IMR-90 (cell line): ENCODE data around the gene CLEC14A. TPM values are rescaled to one million over a fixed set of nuclear protein-coding genes. Genes with fewer than 3 reads are reported as not detected.

Experiments
- ATAC-seq: fragments of 200-7000 bp; cut with Tn5 transposase; 2 replicates; pipeline ENCODE4 v1.9.1; 2020; ENCODE audit warnings: low read depth, mild to moderate bottlenecking, moderate library complexity
- BruUV-seq: library from RNA; stranded (reverse); fragments of 400-500 nt; replicated peaks from 2 replicates; lab custom pipeline; 2021; lab: Mats Ljungman, UMichigan
- CTCF ChIA-PET: fragments of 300-600 bp; formaldehyde crosslinking; extraction: SDS; loops from one replicate; lab custom pipeline; 2021; ENCODE audit warnings: antibody characterized with exemption; lab: Yijun Ruan, JAX
- POLR2A ChIA-PET: fragments of 300-600 bp; sonication (Branson Sonifier 250); formaldehyde crosslinking; loops from one replicate; lab custom pipeline; 2022; ENCODE audit warnings: antibody characterized with exemption; ENCODE audit not compliant: unreplicated experiment; lab: Charles Lee
- DNase-seq: peaks from one replicate; pipeline ENCODE4 v3.0.0; 2013
- H2AFZ ChIP-seq: replicated peaks from 2 replicates; pipeline ENCODE3; 2013; ENCODE audit warnings: low read length, mild to moderate bottlenecking; ENCODE audit not compliant: poor library complexity
- H2AK5ac ChIP-seq: 2 replicates; pipeline ENCODE4 v1.6.1; 2013; ENCODE audit warnings: low read depth, low read length, inconsistent platforms
- H2AK9ac ChIP-seq: replicated peaks from 2 replicates; pipeline ENCODE3; 2013; ENCODE audit warnings: mild to moderate bottlenecking, low read depth, low read length, moderate library complexity; ENCODE audit not compliant: poor library complexity
- H2BK120ac ChIP-seq: 2 replicates; pipeline ENCODE4 v1.6.1; 2013; ENCODE audit warnings: low read depth, low read length, inconsistent platforms
- H2BK15ac ChIP-seq: 3 replicates; pipeline ENCODE4 v1.6.1; 2013; ENCODE audit warnings: low read depth, low read length, inconsistent platforms
- H2BK20ac ChIP-seq: 2 replicates; pipeline ENCODE4 v1.6.1; 2013; ENCODE audit warnings: low read depth, mild to moderate bottlenecking, inconsistent platforms, low read length, moderate library complexity
- H2BK5ac ChIP-seq: 2 replicates; pipeline ENCODE4 v1.6.1; 2013; ENCODE audit warnings: mild to moderate bottlenecking, low read depth, low read length, inconsistent platforms; ENCODE audit not compliant: poor library complexity, severe bottlenecking
- H3K14ac ChIP-seq: replicated peaks from 2 replicates; pipeline ENCODE4 v1.6.1; 2013; ENCODE audit warnings: low read depth, low read length, inconsistent platforms
- H3K18ac ChIP-seq: 2 replicates; pipeline ENCODE4 v1.6.1; 2013; ENCODE audit warnings: low read depth, low read length, control low read depth
- H3K23ac ChIP-seq: 2 replicates; pipeline ENCODE4 v1.6.1; 2013; ENCODE audit warnings: low read depth, low read length, inconsistent platforms
- H3K27ac ChIP-seq: 2 replicates; pipeline ENCODE4 v1.5.1; 2013; ENCODE audit warnings: mild to moderate bottlenecking, control low read depth, low read length; ENCODE audit not compliant: insufficient read depth
- H3K27me3 ChIP-seq: 2 replicates; pipeline ENCODE4 v1.6.1; 2013; ENCODE audit warnings: low read length; ENCODE audit not compliant: control insufficient read depth, insufficient read depth
- H3K36me3 ChIP-seq: 2 replicates; pipeline ENCODE4 v1.6.1; 2013; ENCODE audit warnings: low read length, mixed read lengths; ENCODE audit not compliant: control insufficient read depth, insufficient read depth
- H3K4ac ChIP-seq: 2 replicates; pipeline ENCODE4 v1.6.1; 2013; ENCODE audit warnings: low read depth, low read length, inconsistent platforms
- H3K4me1 ChIP-seq: 2 replicates; pipeline ENCODE4 v1.6.1; 2013; ENCODE audit warnings: low read length, mixed read lengths; ENCODE audit not compliant: control insufficient read depth, insufficient read depth
- H3K4me2 ChIP-seq: 2 replicates; pipeline ENCODE4 v1.6.1; 2013; ENCODE audit warnings: low read depth, mild to moderate bottlenecking, control low read depth, low read length, moderate library complexity
- H3K4me3 ChIP-seq: 2 replicates; pipeline ENCODE4 v1.5.1; 2013; ENCODE audit warnings: low read depth, mild to moderate bottlenecking, control low read depth, low read length, moderate library complexity; ENCODE audit not compliant: insufficient read depth
- H3K56ac ChIP-seq: 2 replicates; pipeline ENCODE4 v1.6.1; 2013; ENCODE audit warnings: low read length, inconsistent platforms; ENCODE audit not compliant: insufficient read depth; ENCODE audit errors: extremely low read depth
- H3K79me1 ChIP-seq, 2 experiments: 2 replicates each; pipeline ENCODE4 v1.6.1; 2013; ENCODE audit warnings: low read length in 2 of 2, inconsistent platforms in 1 of 2, low read depth in 1 of 2
- H3K9ac ChIP-seq: 2 replicates; pipeline ENCODE4 v1.6.1; 2013; ENCODE audit warnings: low read depth, low read length, control low read depth
- H3K9me1 ChIP-seq: 2 replicates; pipeline ENCODE4 v1.6.1; 2013; ENCODE audit warnings: low read length, inconsistent platforms; ENCODE audit not compliant: insufficient read depth
- H3K9me3 ChIP-seq: 2 replicates; pipeline ENCODE4 v1.6.1; 2013; ENCODE audit warnings: low read length; ENCODE audit not compliant: control insufficient read depth, insufficient read depth
- H4K20me1 ChIP-seq: 2 replicates; pipeline ENCODE4 v1.6.1; 2013; ENCODE audit warnings: low read length, inconsistent platforms; ENCODE audit not compliant: insufficient read depth
- H4K5ac ChIP-seq: 2 replicates; pipeline ENCODE4 v1.6.1; 2013; ENCODE audit warnings: mild to moderate bottlenecking, low read depth, low read length, control low read depth
- H4K8ac ChIP-seq, 2 experiments: 2 replicates each; pipeline ENCODE4 v1.6.1; 2013; ENCODE audit warnings: low read depth in 2 of 2, low read length in 2 of 2, control low read depth in 1 of 2, inconsistent platforms in 1 of 2
- H4K91ac ChIP-seq: 2 replicates; pipeline ENCODE4 v1.6.1; 2013; ENCODE audit warnings: low read depth, low read length, inconsistent platforms; ENCODE audit not compliant: insufficient read depth
- CEBPB ChIP-seq: IDR thresholded peaks from 2 replicates; pipeline ENCODE4 v1.6.1; 2012; ENCODE audit warnings: low read depth, low read length, improper control_type of control experiment
- ELK1 ChIP-seq: fragments of 150-350 bp; IDR thresholded peaks from 2 replicates; pipeline ENCODE4 v1.6.1; 2016; ENCODE audit warnings: low read depth, mild to moderate bottlenecking, low read length, moderate library complexity, borderline replicate concordance
- FOS ChIP-seq: fragments of 150-350 bp; IDR thresholded peaks from 2 replicates; pipeline ENCODE4 v1.6.1; 2016; ENCODE audit warnings: low read depth, low read length
- RCOR1 ChIP-seq: IDR thresholded peaks from 2 replicates; pipeline ENCODE4 v1.6.1; 2012; ENCODE audit warnings: mild to moderate bottlenecking, low read length, improper control_type of control experiment; ENCODE audit not compliant: insufficient replicate concordance
- RFX5 ChIP-seq: IDR thresholded peaks from 2 replicates; pipeline ENCODE4 v1.8.0; 2012; ENCODE audit warnings: low read depth, mild to moderate bottlenecking, low read length, moderate library complexity
- SMC3 ChIP-seq: fragments of 150-350 bp; IDR thresholded peaks from 2 replicates; pipeline ENCODE4 v1.6.1; 2016; ENCODE audit warnings: low read depth, mild to moderate bottlenecking, antibody characterized with exemption, low read length, moderate library complexity
- WGBS, 2 experiments: methylation state at CpG; one replicate each; pipeline versions ENCODE4 v1.1.5 to v1.1.7; 2013; ENCODE audit warnings: missing lambda C conversion rate in 2 of 2; ENCODE audit not compliant: insufficient read length in 1 of 2; ENCODE audit errors: extremely low coverage in 2 of 2; 5-methylcytosine and 5-hydroxymethylcytosine counted together
- dilution Hi-C: fragments of 300-500 bp; cut with HindIII; formaldehyde crosslinking; loops from one replicate; pipeline ENCODE4 v1.14.3; 2018; ENCODE audit warnings: low sequenced_read_pairs; ENCODE audit not compliant: unreplicated experiment
- in situ Hi-C: fragments of 300-500 bp; cut with MboI; formaldehyde crosslinking; loops from 3 replicates; pipeline ENCODE4 v1.14.3; 2019; ENCODE audit warnings: low sequenced_read_pairs, inconsistent platforms, mixed read lengths
- intact Hi-C: fragments of 100-400 bp; cut with micrococcal nuclease; formaldehyde crosslinking; loops from 2 replicates; pipeline ENCODE4 v1.10.0; 2022
- polyA plus RNA-seq, 3 experiments: library from polyadenylated mRNA; depleted of rRNA; stranded (reverse); fragments of >200 nt; gene quantifications; 2 replicates each; pipeline ENCODE4 v1.2.3, GENCODE V29; 2012; ENCODE audit warnings: low replicate concordance in 1 of 3
- total RNA-seq: library from RNA; depleted of rRNA; stranded (reverse); fragments of >200 nt; gene quantifications from 2 replicates; pipeline ENCODE4 v1.2.3, GENCODE V29; 2012

CLEC14A gene
- total and polyA plus RNA-seq, 2 of the 4 experiments (the other 2 are of a cell fraction): 3.0 to 6.2 TPM

GRCh38 chr14:38238332-38238731, 17.6 kb downstream of the CLEC14A start:
- Histone ChIP-seq H3K23ac (no peak overlapping the region), H3K79me1 (no peaks in the 10 kb centered on the region), H3K9ac (no peak overlapping the region), H2BK20ac (peak overlapping the region; percentile 74), H3K9me1 (no peaks in the 10 kb centered on the region; the same call in 1 of the 2 replicates), H3K4ac (peak overlapping the region; percentile 30), H3K36me3 (no peaks in the 10 kb centered on the region), H3K18ac (peak overlapping the region; percentile 71; the same call in 1 of the 2 replicates), H2BK120ac (peak overlapping the region; percentile 76), H2BK5ac (peak overlapping the region; percentile 72), H4K5ac (no peak overlapping the region), H3K56ac (0 out of 2 replicates have a peak overlapping the region, but pooled peaks have one; percentile 37), H4K8ac (peak overlapping the region in 1 of 2 experiments; percentile 67; a peak in 1 of 4 replicates), H3K14ac (0 out of 2 replicates have a peak overlapping the region, but pooled peaks have one; percentile 32), H3K4me1 (peaks cover 6% of the 10 kb centered on the region), H4K91ac (peak overlapping the region; percentile 35; the same call in 1 of the 2 replicates), H4K20me1 (no peaks in the 10 kb centered on the region), H3K4me3 (no peak overlapping the region), H3K27ac (peak overlapping the region; percentile 36; the same call in 1 of the 2 replicates), H2AK9ac (no peak overlapping the region), H3K27me3 (no peaks in the 10 kb centered on the region), H3K4me2 (peak overlapping the region; percentile 48; the same call in 1 of the 2 replicates), H2BK15ac (peak overlapping the region; percentile 39; the same call in 1 of the 3 replicates), H2AFZ (peak overlapping the region; percentile 40), H3K9me3 (no peaks in the 10 kb centered on the region), H2AK5ac (no peak overlapping the region)
- no CpG with 5 or more reads among the region's 1 CpG for WGBS, 2 experiments
- in situ Hi-C loops (no loop called here), dilution Hi-C loops (no loop called here), intact Hi-C loops (no loop called here)
- TF ChIP-seq SMC3: no peak
- no peak for TF ChIP-seq RCOR1
- no peak for TF ChIP-seq CEBPB
- no peak for TF ChIP-seq ELK1
- TF ChIP-seq FOS: peak; percentile 67
- TF ChIP-seq RFX5: no peak
- CTCF ChIA-PET: interaction anchor here (1.0 to 1.5 kb wide), 3 partner anchors 12 to 362 kb away, joined by 3 to 8 read pairs (median 5); no protein-coding TSS in a partner anchor
- POLR2A ChIA-PET: interaction anchor here (0.5 kb wide), 1 partner anchor 152 kb away, joined by 3 read pairs; no protein-coding TSS in a partner anchor
- ATAC-seq (peak; percentile 93), DNase-seq (peak; percentile 73)
- no TSS peak for BruUV-seq
